H1 (cell line): ENCODE results near the gene DIPK1C. TPM values are rescaled to one million over a fixed set of nuclear protein-coding genes. Genes with fewer than 3 reads are reported as not detected.

Experiments
- ATF2 ChIP-seq: IDR thresholded peaks from 2 replicates; pipeline ENCODE4 v1.6.1; 2012; ENCODE audit warnings: low read length, inconsistent platforms
- KDM1A ChIP-seq: fragments of 200-600, 300-600 bp; sonication (generic); IDR thresholded peaks from 2 replicates; pipeline ENCODE4 v1.7.1; 2016; ENCODE audit warnings: mild to moderate bottlenecking, low read length, borderline replicate concordance
- POLR2A ChIP-seq, 2 experiments: IDR thresholded peaks; 1 replicate in 1 of 2; 2 replicates in 1 of 2; pipeline ENCODE4 v1.6.1; 2011; ENCODE audit warnings: low read depth in 2 of 2, low read length in 2 of 2, mild to moderate bottlenecking in 2 of 2; ENCODE audit errors: control extremely low read depth in 1 of 2
- polyA plus RNA-seq, 7 experiments: library from polyadenylated mRNA; depleted of rRNA in 3 of 7; stranded (reverse) in 5 of 7; unstranded in 2 of 7; fragments of >200 nt in 5 of 7; fragments of 200-250 nt in 2 of 7; gene quantifications; 1 replicate in 5 of 7; 2 replicates in 1 of 7; 4 replicates in 1 of 7; pipeline versions ENCODE4 v1.2.1 to v1.2.3, GENCODE V29; 2011 to 2013; ENCODE audit warnings: missing spikeins in 2 of 7, mixed read lengths in 2 of 7
- total RNA-seq: library from RNA; stranded (reverse); fragmentation: NEBNext Ultra II Directional; extraction: Animal tissue kit (Norgen Biotek cat#: 25700); gene quantifications from 2 replicates; pipeline ENCODE4 v1.2.1, GENCODE V29; 2021

Gene DIPK1C
- total and polyA plus RNA-seq, 2 of the 8 experiments (the other 6 are each of a cell fraction or from before 2014, with no cell fraction given), result 0.08 TPM; not detected in 1

GRCh38 chr18:74472312-74472711, 15.2 kb upstream of the DIPK1C start (continued):
- no peak for TF ChIP-seq KDM1A
- TF ChIP-seq POLR2A (IDR thresholded peaks at IDR 0.05; ENCODE audit: control extremely low read depth in 1 of 2, low read depth in 2 of 2, low read length in 2 of 2), result no peak
- TF ChIP-seq ATF2, result no peak
